Measurements from ENCODE around the gene FOXJ3. TPM values are rescaled to one million over a fixed set of nuclear protein-coding genes. Genes with fewer than 3 reads are reported as not detected.

The FOXJ3 gene
- total RNA-seq, 2 donors from 2014 or later, result 39.9 to 44.8 TPM

DNA sequence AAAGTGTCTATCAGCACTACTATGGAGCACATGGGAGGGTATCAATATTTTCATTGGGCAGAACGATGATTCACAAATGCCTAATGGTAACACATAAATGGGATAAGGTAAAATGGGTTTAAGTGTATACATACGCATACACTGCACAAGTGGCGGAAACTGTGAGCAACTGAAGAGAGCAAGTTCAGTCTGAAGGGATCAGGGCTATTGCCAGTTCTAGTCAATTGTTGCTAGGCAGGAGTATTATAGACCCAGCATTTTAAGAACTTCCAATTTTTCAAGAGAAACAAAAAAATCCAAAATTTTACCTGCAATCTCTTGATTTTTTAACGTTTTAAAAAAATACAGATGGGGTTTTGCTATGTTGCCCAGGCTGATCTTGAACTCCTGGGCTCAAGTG is 23.1 kb downstream of the FOXJ3 start:
- no peak overlapping the region for H3K27ac ChIP-seq
- no peak overlapping the region for H3K4me3 ChIP-seq
- no peaks in the 10 kb centered on the region for H3K36me3 ChIP-seq
- DNase-seq, result no peak
- H3K9ac ChIP-seq (ENCODE audit: low read depth in 2 of 2, low read length in 2 of 2), result no peak overlapping the region
- intact Hi-C loops (cut with DNase I), result no loop called here
- peaks cover 4% of the 10 kb centered on the region for H3K4me1 ChIP-seq
- no peaks in the 10 kb centered on the region for H3K27me3 ChIP-seq
- TF ChIP-seq, protein P1, sequence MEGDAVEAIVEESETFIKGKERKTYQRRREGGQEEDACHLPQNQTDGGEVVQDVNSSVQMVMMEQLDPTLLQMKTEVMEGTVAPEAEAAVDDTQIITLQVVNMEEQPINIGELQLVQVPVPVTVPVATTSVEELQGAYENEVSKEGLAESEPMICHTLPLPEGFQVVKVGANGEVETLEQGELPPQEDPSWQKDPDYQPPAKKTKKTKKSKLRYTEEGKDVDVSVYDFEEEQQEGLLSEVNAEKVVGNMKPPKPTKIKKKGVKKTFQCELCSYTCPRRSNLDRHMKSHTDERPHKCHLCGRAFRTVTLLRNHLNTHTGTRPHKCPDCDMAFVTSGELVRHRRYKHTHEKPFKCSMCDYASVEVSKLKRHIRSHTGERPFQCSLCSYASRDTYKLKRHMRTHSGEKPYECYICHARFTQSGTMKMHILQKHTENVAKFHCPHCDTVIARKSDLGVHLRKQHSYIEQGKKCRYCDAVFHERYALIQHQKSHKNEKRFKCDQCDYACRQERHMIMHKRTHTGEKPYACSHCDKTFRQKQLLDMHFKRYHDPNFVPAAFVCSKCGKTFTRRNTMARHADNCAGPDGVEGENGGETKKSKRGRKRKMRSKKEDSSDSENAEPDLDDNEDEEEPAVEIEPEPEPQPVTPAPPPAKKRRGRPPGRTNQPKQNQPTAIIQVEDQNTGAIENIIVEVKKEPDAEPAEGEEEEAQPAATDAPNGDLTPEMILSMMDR (IDR thresholded peaks at IDR 0.05), result no peak
- no peaks in the 10 kb centered on the region for H3K9me3 ChIP-seq

DNA sequence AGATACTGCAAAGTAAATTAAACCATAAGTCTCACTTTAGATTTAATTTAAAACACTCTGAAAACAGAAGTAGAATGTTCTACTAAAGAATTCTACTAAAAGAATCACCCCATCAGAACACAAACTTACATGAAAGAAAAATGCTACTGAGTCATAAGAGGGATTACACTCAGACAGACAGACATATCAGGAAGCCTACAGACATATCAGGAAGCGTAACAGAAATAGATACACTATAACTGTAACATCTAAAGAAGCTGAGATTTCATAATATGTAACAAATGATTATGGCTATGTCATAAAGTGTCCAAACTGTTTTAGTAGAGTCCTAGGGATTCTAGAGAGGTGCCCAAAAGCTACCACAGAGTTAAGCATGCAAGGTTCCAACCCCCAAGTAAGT is 23.9 kb downstream of the FOXJ3 start:
- intact Hi-C loops (cut with DNase I), result no loop called here
- H3K36me3 ChIP-seq, result no peaks in the 10 kb centered on the region
- TF ChIP-seq, protein P1 (IDR thresholded peaks at IDR 0.05), result no peak
- H3K9ac ChIP-seq (ENCODE audit: low read depth in 2 of 2, low read length in 2 of 2), result no peak overlapping the region
- no peaks in the 10 kb centered on the region for H3K27me3 ChIP-seq
- no peak for DNase-seq
- H3K27ac ChIP-seq, result no peak overlapping the region
- peaks cover 4% of the 10 kb centered on the region for H3K4me1 ChIP-seq
- no peaks in the 10 kb centered on the region for H3K9me3 ChIP-seq
- H3K4me3 ChIP-seq, result no peak overlapping the region

DNA sequence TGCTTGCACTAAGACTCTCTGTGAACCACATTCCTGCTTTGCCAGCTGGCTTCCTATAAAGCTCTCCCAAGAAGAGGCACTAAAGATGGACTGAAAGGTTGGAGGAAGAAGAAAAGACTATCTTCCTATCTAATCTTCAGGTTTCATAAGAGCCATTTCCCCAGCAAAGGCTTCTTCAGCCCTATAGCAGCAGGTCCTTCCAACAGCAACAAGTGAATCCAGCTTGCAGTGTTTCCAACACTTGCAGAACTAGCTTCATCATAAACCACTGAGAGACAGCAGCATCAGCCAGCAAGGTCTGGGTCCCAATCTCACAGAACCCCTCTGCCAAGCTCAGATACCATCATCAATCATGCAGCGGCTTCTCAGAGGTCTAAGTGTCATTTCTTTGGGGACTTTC is 28.1 kb downstream of the FOXJ3 start:
- DNase-seq, result no peak
- TF ChIP-seq, protein P1 (IDR thresholded peaks at IDR 0.05), result no peak
- H3K27ac ChIP-seq, result no peak overlapping the region

DNA sequence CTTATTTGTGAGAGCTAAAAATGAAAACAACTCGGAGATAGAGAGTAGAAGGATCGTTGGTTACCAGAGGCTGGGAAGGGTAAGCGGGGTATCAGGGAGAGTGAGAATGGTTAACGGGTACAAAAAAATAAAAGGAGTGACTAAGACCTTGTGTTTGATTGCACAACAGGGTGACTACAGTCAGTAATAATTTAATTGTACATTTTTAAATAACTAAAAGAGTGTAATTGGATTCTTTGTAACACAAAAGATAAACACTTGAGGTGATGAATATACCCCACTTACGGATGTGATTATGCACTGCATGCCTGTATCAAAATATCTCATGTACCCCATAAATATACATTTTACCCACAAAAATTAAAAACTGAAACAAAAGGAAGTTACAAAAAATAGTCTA is 29.4 kb downstream of the FOXJ3 start:
- no peak overlapping the region for H3K4me3 ChIP-seq
- H3K9me3 ChIP-seq, result no peaks in the 10 kb centered on the region
- TF ChIP-seq, protein P1 (IDR thresholded peaks at IDR 0.05), result no peak
- H3K9ac ChIP-seq (ENCODE audit: low read depth in 2 of 2, low read length in 2 of 2), result no peak overlapping the region
- no peak for DNase-seq
- no peaks in the 10 kb centered on the region for H3K27me3 ChIP-seq
- no peaks in the 10 kb centered on the region for H3K36me3 ChIP-seq
- H3K4me1 ChIP-seq, result no peaks in the 10 kb centered on the region
- intact Hi-C loops (cut with DNase I), result no loop called here
- no peak overlapping the region for H3K27ac ChIP-seq

More for the DNA sequence above, 28.1 kb downstream of the FOXJ3 start:
- H3K9me3 ChIP-seq, result no peaks in the 10 kb centered on the region
- H3K4me3 ChIP-seq, result no peak overlapping the region
- H3K9ac ChIP-seq (ENCODE audit: low read depth in 2 of 2, low read length in 2 of 2), result no peak overlapping the region
- no peaks in the 10 kb centered on the region for H3K36me3 ChIP-seq
- no peaks in the 10 kb centered on the region for H3K27me3 ChIP-seq
- no peaks in the 10 kb centered on the region for H3K4me1 ChIP-seq
- intact Hi-C loops (cut with DNase I), result no loop called here

DNA sequence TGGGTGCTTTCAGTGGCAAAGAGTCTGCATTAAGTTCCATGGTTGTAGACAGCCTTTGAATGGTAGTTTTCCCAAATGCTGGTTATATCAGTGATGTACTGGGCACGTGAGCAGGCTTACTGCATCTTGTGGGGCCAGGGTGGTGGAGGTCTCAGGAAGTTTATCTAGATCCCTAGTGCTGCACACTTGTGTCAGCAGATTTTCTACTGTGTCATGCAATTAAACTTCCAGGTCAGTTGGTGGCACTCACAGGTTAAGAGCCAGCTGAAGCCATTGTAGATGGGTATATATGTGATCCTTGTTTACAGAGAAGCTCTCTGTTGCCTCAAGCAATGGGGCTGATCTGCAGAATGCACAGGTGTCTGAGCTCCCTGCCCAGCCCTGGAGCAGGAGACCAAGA is 33.0 kb downstream of the FOXJ3 start:
- H3K4me3 ChIP-seq, result no peak overlapping the region
- no peaks in the 10 kb centered on the region for H3K27me3 ChIP-seq
- TF ChIP-seq, protein P1 (IDR thresholded peaks at IDR 0.05), result no peak
- no peaks in the 10 kb centered on the region for H3K9me3 ChIP-seq
- no peak overlapping the region for H3K27ac ChIP-seq
- DNase-seq, result no peak
- H3K36me3 ChIP-seq, result no peaks in the 10 kb centered on the region
- H3K4me1 ChIP-seq, result no peaks in the 10 kb centered on the region
- intact Hi-C loops (cut with DNase I), result no loop called here
- no peak overlapping the region for H3K9ac ChIP-seq (ENCODE audit: low read depth in 2 of 2, low read length in 2 of 2)

DNA sequence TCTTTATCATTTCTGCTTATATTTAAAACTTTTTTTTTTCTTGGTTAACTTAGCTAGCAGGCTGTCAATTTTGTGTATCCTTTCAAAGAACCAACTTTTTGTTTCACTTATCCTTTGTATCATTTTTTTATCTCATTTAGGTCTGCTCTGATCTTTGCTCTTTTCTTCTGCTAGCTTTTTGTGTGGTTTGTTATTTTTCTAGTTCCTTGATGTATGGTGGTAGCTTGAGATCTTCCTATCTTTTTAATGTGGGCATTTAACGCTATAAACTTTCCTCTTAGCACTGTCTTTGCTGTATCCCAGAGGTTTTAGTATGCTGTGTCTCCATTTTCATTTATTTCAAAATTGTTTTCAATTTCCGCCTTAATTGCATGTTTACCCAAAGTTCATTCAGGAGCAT is 36.5 kb downstream of the FOXJ3 start:
- intact Hi-C loops (cut with DNase I), result no loop called here
- H3K4me1 ChIP-seq, result no peaks in the 10 kb centered on the region
- H3K36me3 ChIP-seq, result no peaks in the 10 kb centered on the region
- H3K27me3 ChIP-seq, result no peaks in the 10 kb centered on the region
- no peaks in the 10 kb centered on the region for H3K9me3 ChIP-seq
- no peak for DNase-seq
- no peak overlapping the region for H3K4me3 ChIP-seq
- H3K9ac ChIP-seq (ENCODE audit: low read depth in 2 of 2, low read length in 2 of 2), result no peak overlapping the region
- TF ChIP-seq, protein P1 (IDR thresholded peaks at IDR 0.05), result no peak
- no peak overlapping the region for H3K27ac ChIP-seq
